T-helper 2 cell treated with Interferon-gamma antibody and Interleukin-4, amounts not matched to agents 100 ng/mL and 5 ng/mL, for 36 hours (primary cell): ENCODE measurements around the gene SRSF4. TPM values are rescaled to one million over a fixed set of nuclear protein-coding genes. Genes with fewer than 3 reads are reported as not detected.
"Not testable (repeated sequence)": the region's sequence is repeated elsewhere in the genome, so short reads cannot be mapped to it uniquely, and the experiment has no call there.

Experiments
- intact Hi-C: fragments of 100-400 bp; cut with micrococcal nuclease; formaldehyde crosslinking; loops from one replicate; pipeline ENCODE4 v1.15.1; 2023
- total RNA-seq: library from RNA; stranded (reverse); gene quantifications from 2 replicates; pipeline ENCODE4 v1.2.3, GENCODE V29; 2022

The SRSF4 gene
- total RNA-seq, 1 donor from 2014 or later = 125 TPM

DNA sequence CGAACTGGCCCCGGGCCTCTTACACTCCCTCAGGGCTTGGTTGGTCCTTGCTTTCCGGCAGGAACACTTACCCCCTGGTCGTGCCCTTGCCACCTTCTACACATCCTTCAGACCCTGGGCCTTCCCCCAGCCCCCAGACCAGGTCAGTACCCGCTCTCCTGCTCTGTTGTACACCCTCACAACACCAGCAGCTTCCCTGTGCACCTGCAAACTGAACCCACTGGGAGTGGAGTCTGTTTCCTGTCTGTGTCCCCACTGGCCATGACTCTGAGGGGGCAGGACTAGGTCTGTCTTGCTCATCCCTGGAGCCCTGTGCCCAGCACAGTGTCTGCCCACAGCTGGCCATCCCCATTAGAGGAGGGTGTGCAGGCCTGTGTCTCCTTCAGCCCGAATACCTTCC is 55.9 kb downstream of the SRSF4 start:
- intact Hi-C loops = no loop called here

DNA sequence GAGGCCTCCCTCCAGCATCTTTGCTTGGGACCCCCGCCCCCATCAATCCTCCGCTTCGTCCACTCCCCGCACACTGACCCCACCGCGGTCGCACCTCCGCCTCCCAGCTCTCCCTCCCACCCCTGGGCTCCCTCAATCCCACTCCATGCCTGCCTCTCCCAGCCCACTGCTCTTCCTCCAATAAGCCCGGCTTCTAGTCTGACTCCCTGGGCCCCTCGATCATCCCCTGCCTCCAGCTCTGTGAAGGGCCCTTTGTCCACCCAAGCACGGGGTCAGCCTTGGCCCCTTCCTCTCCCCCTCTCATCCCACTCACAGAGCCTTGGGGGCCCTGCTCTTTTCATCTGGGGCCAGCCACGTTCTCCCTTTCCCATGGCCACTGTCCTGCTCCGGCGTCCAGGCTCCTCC is 56.5 kb downstream of the SRSF4 start:
- intact Hi-C loops = no loop called here

- intact Hi-C loops = no loop called here
Observed at GRCh38 chr1:29124366-29125236, 57.1 kb downstream of the SRSF4 start.

- intact Hi-C loops = no loop called here
Observed at GRCh38 chr1:29123887-29124365, 57.8 kb downstream of the SRSF4 start, which contains the start of gene TMEM200B. Gene TMEM200B, minus strand, starts transcription at chr1:29123903. Its CDS starts 2,075 bp downstream, at chr1:29121828.

DNA sequence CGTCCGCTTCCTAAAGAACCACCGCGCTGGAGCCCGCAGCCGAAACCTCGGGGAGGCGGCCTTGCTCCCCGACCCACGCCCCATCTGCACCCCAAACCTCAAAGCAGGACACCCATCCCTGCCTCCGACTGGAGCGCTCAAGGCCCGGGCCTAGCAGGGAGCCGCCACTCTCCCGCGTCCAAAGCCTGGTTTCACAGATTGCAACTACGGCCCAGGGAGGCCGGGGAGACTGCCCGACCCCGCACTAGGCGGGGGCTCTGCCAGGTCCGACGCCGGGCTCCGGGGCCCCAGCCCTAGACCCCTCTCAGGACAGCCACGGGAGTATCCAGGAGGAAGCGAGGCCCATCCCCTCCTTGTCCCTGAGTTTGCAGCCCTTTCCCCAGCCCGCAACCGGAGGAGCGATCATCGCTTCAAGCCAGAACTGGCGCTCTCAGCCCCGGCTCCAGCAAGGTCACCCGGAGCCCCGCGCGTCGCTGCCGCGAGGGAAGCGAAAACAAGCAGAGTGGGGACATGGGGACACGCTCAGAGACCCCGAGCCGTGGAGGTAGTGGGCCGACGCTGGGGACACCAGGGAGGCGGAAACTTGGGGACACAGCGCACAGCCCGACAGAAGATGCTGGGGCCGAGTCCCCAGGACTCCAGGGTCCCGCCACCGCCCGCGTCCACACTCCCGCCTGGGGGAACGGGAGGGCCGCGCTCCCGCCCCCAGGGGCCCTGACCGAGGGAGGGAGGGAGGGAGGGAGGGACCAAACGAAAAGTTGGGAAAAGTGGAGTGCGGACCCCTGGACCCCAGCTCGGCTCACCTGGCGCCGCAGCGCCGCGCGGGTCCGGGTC is 58.4 kb downstream of the SRSF4 start:
- intact Hi-C loops = no loop called here

DNA sequence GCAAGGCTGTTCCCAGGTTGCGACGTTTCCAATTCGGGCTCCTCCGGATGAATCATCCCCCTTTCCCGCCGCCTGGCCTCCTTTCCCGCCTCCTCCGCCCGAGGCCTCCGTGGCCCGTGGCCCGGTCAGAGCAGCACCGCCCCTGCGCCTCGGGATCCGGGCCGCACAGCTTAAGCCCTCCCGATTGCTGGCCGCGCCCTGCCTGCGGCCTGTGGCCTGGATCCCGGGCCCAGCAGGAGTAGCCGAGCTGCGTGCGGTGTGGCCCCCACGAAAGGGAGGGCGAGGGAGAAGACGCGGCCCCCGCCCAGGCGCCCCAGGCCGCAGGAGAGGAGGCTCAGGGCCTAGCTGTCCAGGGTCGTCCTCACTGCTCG is 59.0 kb downstream of the SRSF4 start:
- intact Hi-C loops = no loop called here

DNA sequence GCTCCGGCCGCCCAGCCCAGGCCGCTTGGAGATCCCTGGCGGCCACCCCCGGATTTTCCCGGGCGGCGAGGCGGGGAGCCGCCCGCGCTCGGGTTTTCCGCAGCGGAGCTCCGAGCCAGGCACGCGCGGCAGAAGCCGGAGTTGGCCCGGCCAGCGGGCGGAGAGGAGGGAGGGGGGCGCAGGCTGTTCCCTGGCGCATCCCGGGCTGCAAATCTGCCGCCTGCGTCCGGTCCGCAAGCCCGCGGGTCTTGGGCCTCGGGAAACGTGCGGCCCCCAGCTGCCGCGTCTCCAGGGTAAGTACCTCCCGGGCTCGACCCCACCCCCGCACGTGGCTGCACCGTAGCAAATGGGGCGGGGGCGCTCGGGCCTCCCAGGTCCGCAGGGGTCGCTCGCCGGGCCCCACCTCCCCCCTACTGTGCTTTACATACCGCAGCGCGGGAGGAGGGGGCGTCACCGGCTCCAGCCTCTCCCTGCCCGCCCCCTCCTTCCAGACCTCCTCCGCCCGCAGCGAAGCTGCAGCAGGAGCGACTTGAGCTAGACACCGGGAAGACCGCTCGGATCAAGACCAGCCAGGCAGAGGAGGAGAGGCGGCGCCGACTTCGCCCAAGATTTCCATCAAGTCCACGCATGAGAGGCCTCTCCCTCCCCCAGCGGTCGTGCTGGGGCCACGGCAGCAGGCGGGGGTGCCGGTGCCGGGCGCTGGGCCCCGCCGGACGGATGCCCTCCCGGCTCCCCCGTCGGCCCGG is 59.6 kb downstream of the SRSF4 start:
- intact Hi-C loops = loop anchor here (1.0 kb wide), 1 partner anchor 240 kb away; no protein-coding TSS in a partner anchor

DNA sequence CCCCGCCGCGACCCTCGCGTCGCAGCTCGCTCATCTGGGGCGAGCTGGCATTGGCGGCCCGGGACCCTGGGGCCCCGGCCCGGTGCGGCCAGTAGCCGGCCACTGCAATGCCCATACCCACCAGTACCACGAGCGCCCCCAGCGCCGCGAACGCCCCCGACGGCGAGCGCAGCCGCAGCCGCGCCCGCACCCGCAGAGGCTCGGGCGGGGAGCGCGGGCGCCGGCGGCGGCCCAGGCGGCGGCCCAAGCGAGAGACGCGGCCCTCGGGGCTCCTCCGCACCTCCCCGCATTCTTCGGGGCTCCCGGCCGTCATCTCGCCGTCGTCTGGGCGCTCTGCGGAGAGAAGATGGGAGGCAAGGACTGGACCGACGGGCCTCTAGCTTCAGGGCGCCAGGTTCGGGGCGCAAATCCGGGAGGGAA is 60.2 kb downstream of the SRSF4 start:
- intact Hi-C loops = loop anchor here (1.0 kb wide), 1 partner anchor 239 kb away; no protein-coding TSS in a partner anchor

- intact Hi-C loops = loop anchor here (1.0 kb wide), 1 partner anchor 239 kb away; no protein-coding TSS in a partner anchor
Observed at GRCh38 chr1:29120947-29121485, 60.7 kb downstream of the SRSF4 start.

DNA sequence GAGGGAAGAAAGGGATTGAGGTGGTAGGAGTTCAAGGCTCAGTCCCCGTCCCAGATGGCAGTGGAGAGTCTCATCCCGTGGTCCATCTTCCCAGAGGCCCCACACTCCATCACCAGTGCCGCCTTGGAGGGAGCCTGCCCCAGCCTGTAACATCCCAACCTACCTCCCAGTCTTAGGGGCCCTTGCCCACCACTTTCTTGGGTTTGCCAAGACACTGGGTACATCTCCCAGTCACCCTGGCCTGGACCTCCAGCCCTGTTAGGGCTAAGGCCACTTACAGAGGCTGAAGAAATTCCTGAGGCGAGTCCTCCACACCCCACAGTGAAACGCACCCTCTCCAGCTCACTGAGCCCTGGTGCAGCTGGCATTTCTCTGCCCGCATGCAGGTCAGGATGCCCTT is 61.3 kb downstream of the SRSF4 start:
- intact Hi-C loops = no loop called here

DNA sequence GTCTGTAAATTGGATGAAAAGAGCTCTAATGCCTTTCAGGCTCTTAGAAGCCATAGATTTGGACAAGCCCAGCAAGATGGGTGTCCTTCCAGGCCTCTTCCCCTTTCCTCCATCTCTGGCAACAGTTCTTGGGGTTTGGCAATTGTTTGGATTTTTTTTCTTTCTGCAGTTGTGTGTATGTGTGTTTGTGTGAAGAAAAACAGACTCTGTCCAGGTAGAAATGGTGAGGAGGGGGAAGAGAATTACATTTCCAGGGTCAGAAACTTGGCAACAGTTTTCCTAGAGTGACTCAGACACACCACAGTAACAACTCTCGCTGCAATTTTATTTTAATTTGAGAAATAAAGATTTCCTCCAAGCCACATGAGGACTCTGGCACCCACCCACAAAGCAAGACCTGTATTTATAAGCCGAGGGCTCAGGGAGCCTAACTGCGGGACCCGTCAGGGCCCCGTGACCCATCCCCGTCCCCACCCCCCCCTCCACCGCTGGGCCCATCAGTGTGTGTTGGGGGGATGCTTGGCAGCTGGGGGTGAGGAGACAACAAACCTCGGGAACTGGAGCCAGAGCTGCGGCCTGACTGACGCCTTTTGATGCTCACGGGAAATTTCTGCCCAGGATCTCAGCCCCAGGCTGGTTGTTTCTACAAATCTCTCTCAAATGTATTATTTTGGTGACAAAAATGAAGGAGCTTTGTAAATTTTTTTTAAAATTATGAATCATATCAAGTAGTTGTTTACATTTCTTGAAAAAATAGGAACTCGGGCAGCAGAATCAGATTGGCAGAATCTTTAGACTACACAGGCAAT is 62.4 kb downstream of the SRSF4 start:
- intact Hi-C loops = no loop called here

- intact Hi-C loops = no loop called here
Observed at GRCh38 chr1:29117381-29117780, 64.3 kb downstream of the SRSF4 start.

DNA sequence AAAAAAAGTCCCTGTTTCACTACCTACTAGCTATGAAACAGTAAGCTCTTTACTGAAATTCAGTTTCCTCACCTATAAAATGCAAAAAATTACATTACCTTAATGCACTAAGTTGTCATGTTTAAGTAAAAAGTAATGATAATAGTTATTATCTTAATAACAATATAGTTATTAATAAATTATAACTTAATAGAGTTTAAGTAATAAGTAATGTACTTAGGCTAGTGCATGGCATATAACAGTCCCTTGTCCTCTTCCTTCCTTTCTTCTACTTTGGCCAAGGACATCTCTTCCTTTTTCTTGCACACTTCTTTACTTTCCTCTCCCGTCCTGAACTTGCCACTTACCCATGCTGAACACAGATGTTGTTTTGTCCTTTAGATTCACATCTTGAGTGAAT is 67.0 kb downstream of the SRSF4 start:
- intact Hi-C loops = no loop called here

- intact Hi-C loops = no loop called here
Observed at GRCh38 chr1:29113413-29114117, 68.1 kb downstream of the SRSF4 start.

GRCh38 chr1:29112705-29113412 is 68.8 kb downstream of the SRSF4 start:
- intact Hi-C loops = no loop called here

DNA sequence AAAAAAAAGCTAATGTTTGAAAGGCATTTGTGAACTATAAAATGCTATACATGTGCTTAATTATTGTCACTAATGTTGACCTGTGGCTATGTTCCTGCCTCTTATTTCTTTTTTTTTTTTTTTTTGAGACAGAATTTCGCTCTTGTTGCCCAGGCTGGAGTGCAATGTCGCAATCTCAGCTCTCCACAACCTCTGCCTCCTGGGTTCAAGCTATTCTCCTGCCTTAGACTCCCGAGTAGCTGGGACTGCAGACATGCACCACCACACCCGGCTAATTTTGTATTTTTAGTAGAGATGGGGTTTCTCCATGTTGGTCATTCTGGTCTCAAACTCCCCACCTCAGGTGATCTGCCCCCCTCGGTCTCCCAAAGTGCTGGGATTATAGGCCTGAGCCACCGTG is 73.7 kb downstream of the SRSF4 start:
- intact Hi-C loops = not testable (repeated sequence)

DNA sequence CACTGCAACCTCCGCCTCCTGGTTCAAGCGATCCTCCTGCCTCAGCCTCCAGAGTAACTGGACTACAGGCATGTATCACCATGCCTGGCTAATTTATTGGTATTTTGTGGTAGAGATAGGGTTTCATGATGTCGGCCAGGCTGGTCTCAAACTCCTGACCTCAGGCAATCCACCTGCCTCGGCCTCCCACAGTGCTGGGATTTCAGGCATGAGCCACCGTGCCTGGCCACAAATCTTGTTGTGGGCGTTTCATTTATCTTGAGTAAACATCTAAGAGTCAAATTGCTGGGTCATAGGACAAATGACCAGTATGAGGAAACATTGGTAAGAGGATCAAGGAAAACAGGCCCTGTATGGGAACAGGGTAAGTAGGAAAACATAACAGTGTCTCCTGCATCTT is 75.9 kb downstream of the SRSF4 start:
- intact Hi-C loops = no loop called here

GRCh38 chr1:29100487-29100886 is 81.2 kb downstream of the SRSF4 start:
- intact Hi-C loops = no loop called here

- intact Hi-C loops = no loop called here
Observed at GRCh38 chr1:29099286-29099685, 82.4 kb downstream of the SRSF4 start.
